Upper lobe of left lung (tissue), 6 donors: Measurements from ENCODE around the gene ADGRG1. TPM values are rescaled to one million over a fixed set of nuclear protein-coding genes. Genes with fewer than 3 reads are reported as not detected.

ENCODE experiments used
- ATAC-seq, 2 donors: fragments of 200-7000 bp; cut with Tn5 transposase; one replicate each; pipeline ENCODE4 v1.9.1; 2022; ENCODE audit warnings: mild to moderate bottlenecking in 2 of 2, moderate library complexity in 2 of 2; ENCODE audit not compliant: low FRiP score in 2 of 2
- DNase-seq, 2 donors: peaks; one replicate each; pipeline ENCODE4 v3.0.0-alpha.2; 2019 to 2020
- H3K27ac ChIP-seq, 4 donors: fragments of 200-600 bp; sonication (generic); one replicate each; pipeline ENCODE4 v1.5.1; 2016 to 2019
- H3K27me3 ChIP-seq, 4 donors: fragments of 200-600 bp; sonication (generic); one replicate each; pipeline ENCODE4 v1.5.1; 2017 to 2019
- H3K36me3 ChIP-seq, 4 donors: fragments of 200-600 bp; sonication (generic); one replicate each; pipeline ENCODE4 v1.5.1; 2016 to 2019
- H3K4me1 ChIP-seq, 4 donors: fragments of 200-600 bp; sonication (generic); one replicate each; pipeline ENCODE4 v1.5.1; 2018 to 2019
- H3K4me3 ChIP-seq, 4 donors: fragments of 200-600 bp; sonication (generic); one replicate each; pipeline ENCODE4 v1.5.1; 2017 to 2019; ENCODE audit warnings: mild to moderate bottlenecking in 2 of 4, moderate library complexity in 1 of 4
- H3K9me3 ChIP-seq, 4 donors: fragments of 200-600 bp; sonication (generic); one replicate each; pipeline ENCODE4 v1.5.1; 2018 to 2019
- CTCF ChIP-seq, 6 experiments: fragments of 450-650 bp in 4 of 6; fragments of 200-600 bp in 2 of 6; sonication (generic) in 2 of 6; IDR thresholded peaks; one replicate each; pipeline ENCODE4 v1.5.1; 2016 to 2019; ENCODE audit warnings: antibody characterized with exemption in 6 of 6
- EP300 ChIP-seq, 4 donors: sonication (generic); formaldehyde crosslinking; IDR thresholded peaks; one replicate each; pipeline ENCODE4 v1.5.1; 2017; ENCODE audit warnings: antibody characterized with exemption in 4 of 4, control low read depth in 2 of 4
- POLR2A ChIP-seq, 4 donors: fragments of 450-650 bp; IDR thresholded peaks; one replicate each; pipeline ENCODE4 v1.5.1; 2016 to 2017; ENCODE audit warnings: antibody characterized with exemption in 4 of 4, mild to moderate bottlenecking in 2 of 4
- POLR2AphosphoS5 ChIP-seq, 2 donors: sonication (generic); formaldehyde crosslinking; IDR thresholded peaks; one replicate each; pipeline ENCODE4 v1.5.1; 2017; ENCODE audit warnings: antibody characterized with exemption in 2 of 2
- WGBS, 2 donors: methylation state at CpG; one replicate each; pipeline ENCODE4 v1.1.5; 2017 to 2018; 5-methylcytosine and 5-hydroxymethylcytosine counted together
- total RNA-seq, 6 donors: library from RNA; depleted of rRNA in 4 of 6; stranded (reverse); fragments of >200 nt in 4 of 6; gene quantifications; one replicate each; pipeline versions ENCODE4 v1.1.0 to v1.2.1, GENCODE V29; 2016 to 2021
- donor health status: DM: no; HTN: no; CAD: no; lungs with moderate emphysema.
- donor health status: DM: no; HTN: yes; CAD: no; lungs with severe emphysema.

ADGRG1 gene
- total RNA-seq, 6 donors from 2014 or later = 34.6 to 89.3 (median 40.4) TPM

GRCh38 chr16:57630407-57630797 lies 2.0 kb downstream of the ADGRG1 start:
- no peaks in the 10 kb centered on the region for H3K9me3 ChIP-seq
- WGBS, 2 donors = 37 to 68% methylated on average over 4 to 10 of the region's 10 CpGs
- H3K36me3 ChIP-seq = no peaks in the 10 kb centered on the region
- H3K4me1 ChIP-seq = peaks cover 16 to 37% (median 28%) of the 10 kb centered on the region in 4 donors
- ATAC-seq (no peak), DNase-seq (no peak)
- H3K27ac ChIP-seq = peak overlapping the region in 3 of 4 donors; percentile 77 to 85 (median 85)
- H3K4me3 ChIP-seq = peak overlapping the region in 3 of 4 donors; percentile 27 to 51 (median 43)
- H3K27me3 ChIP-seq = no peaks in the 10 kb centered on the region
- no peak for TF ChIP-seq CTCF (IDR thresholded peaks at IDR 0.05)
- TF ChIP-seq POLR2AphosphoS5 (IDR thresholded peaks at IDR 0.05) = no peak
- TF ChIP-seq EP300 (IDR thresholded peaks at IDR 0.05) = no peak
- no peak for TF ChIP-seq POLR2A (IDR thresholded peaks at IDR 0.05)

GRCh38 chr16:57630931-57631845 lies 2.8 kb downstream of the ADGRG1 start:
- Histone ChIP-seq H3K36me3 (no peaks in the 10 kb centered on the region), H3K4me1 (peaks cover 24 to 42% (median 31%) of the 10 kb centered on the region in 4 donors), H3K27ac (peak overlapping the region in 3 of 4 donors; percentile 77 to 85 (median 85)), H3K27me3 (no peaks in the 10 kb centered on the region), H3K9me3 (no peaks in the 10 kb centered on the region), H3K4me3 (peak overlapping the region in 2 of 4 donors; percentile 43 to 51)
- WGBS, 2 donors = 74 to 75% methylated on average over 13 to 21 of the region's 21 CpGs
- no peak for TF ChIP-seq POLR2AphosphoS5 (IDR thresholded peaks at IDR 0.05)
- no peak for TF ChIP-seq CTCF (IDR thresholded peaks at IDR 0.05)
- no peak for TF ChIP-seq EP300 (IDR thresholded peaks at IDR 0.05)
- no peak for TF ChIP-seq POLR2A (IDR thresholded peaks at IDR 0.05)
- ATAC-seq = no peak
- no peak for DNase-seq

GRCh38 chr16:57632568-57632967 lies 4.1 kb downstream of the ADGRG1 start:
- H3K27me3 ChIP-seq = no peaks in the 10 kb centered on the region
- TF ChIP-seq POLR2AphosphoS5 (IDR thresholded peaks at IDR 0.05) (no peak), POLR2A (IDR thresholded peaks at IDR 0.05) (no peak), CTCF (IDR thresholded peaks at IDR 0.05) (no peak), EP300 (IDR thresholded peaks at IDR 0.05) (no peak)
- ATAC-seq = no peak
- no peak for DNase-seq
- no peaks in the 10 kb centered on the region for H3K9me3 ChIP-seq
- H3K27ac ChIP-seq = peak overlapping the region in 2 of 4 donors; percentile 21 to 57
- 75 to 93% methylated on average over 3 to 12 of the region's 15 CpGs for WGBS, 2 donors
- peaks cover 29 to 47% (median 38%) of the 10 kb centered on the region in 4 donors for H3K4me1 ChIP-seq
- H3K4me3 ChIP-seq = no peak overlapping the region
- no peaks in the 10 kb centered on the region for H3K36me3 ChIP-seq

GRCh38 chr16:57633383-57634064 lies 5.1 kb downstream of the ADGRG1 start:
- no peak for DNase-seq
- TF ChIP-seq EP300 (IDR thresholded peaks at IDR 0.05) (no peak), CTCF (IDR thresholded peaks at IDR 0.05) (no peak), POLR2A (IDR thresholded peaks at IDR 0.05) (no peak), POLR2AphosphoS5 (IDR thresholded peaks at IDR 0.05) (no peak)
- Histone ChIP-seq H3K4me3 (no peak overlapping the region), H3K27ac (peak overlapping the region in 3 of 4 donors; percentile 65 to 86 (median 83)), H3K9me3 (no peaks in the 10 kb centered on the region), H3K36me3 (no peaks in the 10 kb centered on the region), H3K4me1 (peaks cover 33 to 47% (median 39%) of the 10 kb centered on the region in 4 donors), H3K27me3 (no peaks in the 10 kb centered on the region)
- whole genome bisulfite sequencing, 2 donors = 76 to 92% methylated on average over 8 to 9 of the region's 11 CpGs
- ATAC-seq = no peak
